ENCODE data around the gene VASP. TPM values are rescaled to one million over a fixed set of nuclear protein-coding genes. Genes with fewer than 3 reads are reported as not detected.

VASP gene
- total and polyA plus RNA-seq, 2 of the 13 experiments (the other 11 are each of a cell fraction or from before 2014, with no cell fraction given), result 41.8 to 67.1 TPM

- TF ChIP-seq PRDM10 (CRISPR knock-in tag; IDR thresholded peaks at IDR 0.05; ENCODE audit: low read depth) (peak; percentile 57; the same call in 1 of the 2 replicates), ZNF777 (CRISPR knock-in tag; IDR thresholded peaks at IDR 0.05) (no peak), DRAP1 (CRISPR knock-in tag; IDR thresholded peaks at IDR 0.05) (peak; percentile 96), SNAPC2 (CRISPR knock-in tag; IDR thresholded peaks at IDR 0.05) (no peak), ZNF234 (CRISPR knock-in tag; conservative IDR thresholded peaks at IDR 0.05) (no peak), ZFP62 (CRISPR knock-in tag; IDR thresholded peaks at IDR 0.05) (no peak), LCORL (IDR thresholded peaks at IDR 0.05) (no peak), LCORL (CRISPR knock-in tag; IDR thresholded peaks at IDR 0.05) (peak; percentile 98), ATF6 (CRISPR knock-in tag; conservative IDR thresholded peaks at IDR 0.05) (no peak), IRF1 (CRISPR knock-in tag; IDR thresholded peaks at IDR 0.05; ENCODE audit: low read depth) (no peak), ZNF83 (CRISPR knock-in tag; IDR thresholded peaks at IDR 0.05; ENCODE audit: borderline replicate concordance) (no peak), RELA (CRISPR knock-in tag; IDR thresholded peaks at IDR 0.05) (no peak), NAIF1 (CRISPR knock-in tag; IDR thresholded peaks at IDR 0.05; ENCODE audit: borderline replicate concordance) (peak; percentile 80; the same call in 1 of the 2 replicates), ZNF556 (CRISPR knock-in tag; IDR thresholded peaks at IDR 0.05; ENCODE audit: borderline replicate concordance) (no peak), NR2F1 (CRISPR knock-in tag; IDR thresholded peaks at IDR 0.05) (no peak), FOSL1 (CRISPR knock-in tag; IDR thresholded peaks at IDR 0.05; ENCODE audit: borderline replicate concordance) (no peak), MYNN (CRISPR knock-in tag; IDR thresholded peaks at IDR 0.05; ENCODE audit: low read depth) (no peak), ZNF878 (CRISPR knock-in tag; IDR thresholded peaks at IDR 0.05) (peak; percentile 69; the same call in 1 of the 2 replicates), ETV6 (CRISPR knock-in tag; conservative IDR thresholded peaks at IDR 0.05) (no peak)
- TF ChIP-seq, protein P1, sequence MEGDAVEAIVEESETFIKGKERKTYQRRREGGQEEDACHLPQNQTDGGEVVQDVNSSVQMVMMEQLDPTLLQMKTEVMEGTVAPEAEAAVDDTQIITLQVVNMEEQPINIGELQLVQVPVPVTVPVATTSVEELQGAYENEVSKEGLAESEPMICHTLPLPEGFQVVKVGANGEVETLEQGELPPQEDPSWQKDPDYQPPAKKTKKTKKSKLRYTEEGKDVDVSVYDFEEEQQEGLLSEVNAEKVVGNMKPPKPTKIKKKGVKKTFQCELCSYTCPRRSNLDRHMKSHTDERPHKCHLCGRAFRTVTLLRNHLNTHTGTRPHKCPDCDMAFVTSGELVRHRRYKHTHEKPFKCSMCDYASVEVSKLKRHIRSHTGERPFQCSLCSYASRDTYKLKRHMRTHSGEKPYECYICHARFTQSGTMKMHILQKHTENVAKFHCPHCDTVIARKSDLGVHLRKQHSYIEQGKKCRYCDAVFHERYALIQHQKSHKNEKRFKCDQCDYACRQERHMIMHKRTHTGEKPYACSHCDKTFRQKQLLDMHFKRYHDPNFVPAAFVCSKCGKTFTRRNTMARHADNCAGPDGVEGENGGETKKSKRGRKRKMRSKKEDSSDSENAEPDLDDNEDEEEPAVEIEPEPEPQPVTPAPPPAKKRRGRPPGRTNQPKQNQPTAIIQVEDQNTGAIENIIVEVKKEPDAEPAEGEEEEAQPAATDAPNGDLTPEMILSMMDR (CRISPR knock-in tag; IDR thresholded peaks at IDR 0.05), result peak; percentile 41; the same call in 1 of the 2 replicates
Observed at GRCh38 chr19:45469132-45469944, 37.9 kb upstream of the VASP start (continued).
